HCT116 (cell line): ENCODE measurements around the gene RYR2. TPM values are rescaled to one million over a fixed set of nuclear protein-coding genes. Genes with fewer than 3 reads are reported as not detected.

ENCODE experiments used
- ATAC-seq: fragments of 200-7000 bp; cut with Tn5 transposase; 2 replicates; pipeline ENCODE4 v1.9.1; 2020; ENCODE audit warnings: mild to moderate bottlenecking, moderate library complexity
- BruUV-seq: library from RNA; stranded (reverse); fragments of 400-500 nt; replicated peaks from 2 replicates; lab custom pipeline; 2021; lab: Mats Ljungman, UMichigan
- CTCF ChIA-PET: fragments of 300-600 bp; sonication (Branson Sonifier 250); formaldehyde crosslinking; loops from one replicate; lab custom pipeline; 2021; ENCODE audit warnings: antibody characterized with exemption; lab: Charles Lee
- POLR2A ChIA-PET: fragments of 300-600, 350-600 bp; sonication (Branson Sonifier 250); formaldehyde crosslinking; loops from one replicate; lab custom pipeline; 2021; ENCODE audit warnings: antibody characterized with exemption; lab: Charles Lee
- RAD21 ChIA-PET, 2 experiments: fragments of 300-600 bp; sonication (Branson Sonifier 250); formaldehyde crosslinking; loops; one replicate each; lab custom pipeline; 2023; ENCODE audit warnings: low total read pairs in 2 of 2; ENCODE audit not compliant: uncharacterized antibody in 2 of 2, unreplicated experiment in 2 of 2, low non-redundant PET in 1 of 2; lab: Charles Lee
- DNase-seq: peaks from one replicate; pipeline ENCODE4 v3.0.0-alpha.2; 2010; ENCODE audit warnings: low read depth, low spot score
- H2AFZ ChIP-seq: fragments of 200-600 bp; shearing (Covaris generic), sonication (generic); 2 replicates; pipeline ENCODE4 v1.6.1; 2017; ENCODE audit warnings: low read depth, mixed run types, mixed read lengths, antibody characterized with exemption, low read length; ENCODE audit not compliant: poor library complexity, severe bottlenecking
- H3K27ac ChIP-seq: 2 replicates; pipeline ENCODE4 v1.5.1; 2012; ENCODE audit warnings: low read depth, low read length
- H3K27me3 ChIP-seq: fragments of 200-600 bp; sonication (generic); 2 replicates; pipeline ENCODE4 v1.6.1; 2016; ENCODE audit warnings: mixed run types, low read length, mixed read lengths; ENCODE audit not compliant: insufficient read depth
- H3K36me3 ChIP-seq, 2 experiments: fragments of 200-500 bp in 1 of 2; fragments of 200-600 bp in 1 of 2; sonication (Bioruptor generic) in 1 of 2; sonication (generic) in 1 of 2; 2 replicates each; pipeline versions ENCODE4 v1.5.1 to v1.6.1; 2014 to 2016; ENCODE audit warnings: low read length in 2 of 2, inconsistent platforms in 1 of 2, mixed read lengths in 1 of 2, mixed run types in 1 of 2; ENCODE audit not compliant: insufficient read depth in 2 of 2, control insufficient read depth in 1 of 2
- H3K4me1 ChIP-seq, 2 experiments: fragments of 200-600 bp in 1 of 2; sonication (generic) in 1 of 2; 2 replicates each; pipeline versions ENCODE4 v1.5.1 to v1.6.1; 2012 to 2017; ENCODE audit warnings: low read length in 2 of 2, inconsistent platforms in 1 of 2, mild to moderate bottlenecking in 1 of 2, mixed read lengths in 1 of 2, mixed run types in 1 of 2, moderate library complexity in 1 of 2; ENCODE audit not compliant: insufficient read depth in 2 of 2, control insufficient read depth in 1 of 2
- H3K4me2 ChIP-seq: fragments of 200-600 bp; sonication (generic); 2 replicates; pipeline ENCODE4 v1.6.1; 2017; ENCODE audit warnings: mixed run types, low read length, mixed read lengths
- H3K4me3 ChIP-seq, 2 experiments: fragments of 200-600 bp in 1 of 2; sonication (generic) in 1 of 2; replicated peaks in 1 of 2; 2 replicates each; pipeline ENCODE4 v1.5.1; 2011 to 2016; ENCODE audit warnings: low read length in 2 of 2, control low read depth in 1 of 2, low read depth in 1 of 2, mild to moderate bottlenecking in 1 of 2, mixed read lengths in 1 of 2, mixed run types in 1 of 2
- H3K79me2 ChIP-seq: fragments of 200-600 bp; sonication (generic); 2 replicates; pipeline ENCODE4 v1.6.1; 2017; ENCODE audit warnings: mild to moderate bottlenecking, mixed run types, low read length, moderate library complexity, mixed read lengths; ENCODE audit not compliant: insufficient read depth
- H3K9ac ChIP-seq: fragments of 200-600 bp; sonication (generic); 2 replicates; pipeline ENCODE4 v1.6.1; 2016; ENCODE audit warnings: low read length, mixed read lengths
- H3K9me2 ChIP-seq: fragments of 200-600 bp; sonication (generic), shearing (Covaris generic); 2 replicates; pipeline ENCODE4 v1.6.1; 2017; ENCODE audit warnings: mixed run types, mild to moderate bottlenecking, moderate library complexity; ENCODE audit not compliant: insufficient read depth
- H3K9me3 ChIP-seq, 2 experiments: fragments of 200-500 bp in 1 of 2; fragments of 200-600 bp in 1 of 2; sonication (Bioruptor generic) in 1 of 2; sonication (generic) in 1 of 2; 2 replicates each; pipeline ENCODE4 v1.6.1; 2014 to 2017; ENCODE audit warnings: low read length in 2 of 2, mixed read lengths in 2 of 2, inconsistent platforms in 1 of 2, low read depth in 1 of 2, mild to moderate bottlenecking in 1 of 2, mixed run types in 1 of 2, moderate library complexity in 1 of 2; ENCODE audit not compliant: control insufficient read depth in 1 of 2, insufficient read depth in 1 of 2
- H4K20me1 ChIP-seq: fragments of 200-600 bp; sonication (generic), shearing (Covaris generic); 2 replicates; pipeline ENCODE4 v1.6.1; 2017; ENCODE audit warnings: mixed run types, mild to moderate bottlenecking, moderate library complexity; ENCODE audit not compliant: insufficient read depth
- CEBPB ChIP-seq: IDR thresholded peaks from 2 replicates; pipeline ENCODE4 v1.6.1; 2012; ENCODE audit warnings: low read depth
- EGR1 ChIP-seq: IDR thresholded peaks from 2 replicates; pipeline ENCODE4 v1.6.1; 2012; ENCODE audit warnings: low read depth
- EZH2 ChIP-seq: fragments of 200-600 bp; sonication (generic); IDR thresholded peaks from 2 replicates; pipeline ENCODE4 v1.6.1; 2017; ENCODE audit warnings: antibody characterized with exemption, mixed run types
- EZH2phosphoT487 ChIP-seq: fragments of 200-600 bp; IDR thresholded peaks from 2 replicates; pipeline ENCODE4 v1.6.1; 2018; ENCODE audit warnings: antibody characterized with exemption, borderline replicate concordance
- FOSL1 ChIP-seq: IDR thresholded peaks from 2 replicates; pipeline ENCODE4 v1.6.1; 2012; ENCODE audit warnings: low read depth
- JUND ChIP-seq: IDR thresholded peaks from 2 replicates; pipeline ENCODE4 v1.6.1; 2012
- POLR2A ChIP-seq: IDR thresholded peaks from 2 replicates; pipeline ENCODE4 v1.7.0; 2011; ENCODE audit warnings: borderline replicate concordance; ENCODE audit not compliant: insufficient read depth, insufficient read length; ENCODE audit errors: extremely low read depth
- POLR2AphosphoS5 ChIP-seq: IDR thresholded peaks from 2 replicates; pipeline ENCODE4 v1.6.1; 2011; ENCODE audit warnings: mild to moderate bottlenecking, low read depth, low read length, moderate library complexity
- RAD21 ChIP-seq: IDR thresholded peaks from 2 replicates; pipeline ENCODE4 v1.6.1; 2012; ENCODE audit warnings: low read depth, mild to moderate bottlenecking
- REST ChIP-seq: IDR thresholded peaks from 2 replicates; pipeline ENCODE4 v1.6.1; 2012; ENCODE audit warnings: low read depth
- SIN3A ChIP-seq: IDR thresholded peaks from 2 replicates; pipeline ENCODE4 v1.6.1; 2012; ENCODE audit warnings: low read depth
- SP1 ChIP-seq: IDR thresholded peaks from 2 replicates; pipeline ENCODE4 v1.6.1; 2012; ENCODE audit warnings: low read depth
- ZFX ChIP-seq: fragments of 450-650 bp; IDR thresholded peaks from 2 replicates; pipeline ENCODE4 v1.6.1; 2017
- ZNF274 ChIP-seq: fragments of 200-500 bp; sonication (Bioruptor generic); IDR thresholded peaks from 2 replicates; pipeline ENCODE4 v1.6.1; 2014; ENCODE audit warnings: mild to moderate bottlenecking, low read depth, low read length, inconsistent platforms
- intact Hi-C: fragments of 100-400 bp; cut with micrococcal nuclease; formaldehyde crosslinking; loops from 2 replicates; pipeline ENCODE4 v1.10.0; 2022
- total RNA-seq: library from RNA; stranded (reverse); gene quantifications from one replicate; pipeline ENCODE4 v1.2.1, GENCODE V29; 2021; ENCODE audit not compliant: unreplicated experiment
- TF ChIP-seq, protein P1 (sequence below): IDR thresholded peaks from 2 replicates; pipeline ENCODE4 v1.6.1; 2012
- TF ChIP-seq, protein P2 (sequence below): IDR thresholded peaks from 2 replicates; pipeline ENCODE4 v1.6.1; 2012
- TF ChIP-seq, protein P3 (sequence below): IDR thresholded peaks from 2 replicates; pipeline ENCODE4 v1.6.1; 2011; ENCODE audit warnings: mild to moderate bottlenecking, low read length, moderate library complexity; ENCODE audit not compliant: insufficient replicate concordance; ENCODE audit errors: extremely low read depth
- TF ChIP-seq, protein P4 (sequence below), 3 experiments: fragments of 200-600 bp in 1 of 3; sonication (generic) in 1 of 3; IDR thresholded peaks in 2 of 3; conservative IDR thresholded peaks in 1 of 3; 2 replicates each; pipeline ENCODE4 v1.5.1; 2012 to 2017; ENCODE audit warnings: low read depth in 2 of 3, low read length in 2 of 3, antibody characterized with exemption in 1 of 3, borderline replicate concordance in 1 of 3, control low read depth in 1 of 3, mild to moderate bottlenecking in 1 of 3, mixed read lengths in 1 of 3, mixed run types in 1 of 3, moderate library complexity in 1 of 3; ENCODE audit not compliant: insufficient read depth in 1 of 3

The RYR2 gene
- total RNA-seq, 1 experiment from 2014 or later: 0.02 TPM

DNA sequence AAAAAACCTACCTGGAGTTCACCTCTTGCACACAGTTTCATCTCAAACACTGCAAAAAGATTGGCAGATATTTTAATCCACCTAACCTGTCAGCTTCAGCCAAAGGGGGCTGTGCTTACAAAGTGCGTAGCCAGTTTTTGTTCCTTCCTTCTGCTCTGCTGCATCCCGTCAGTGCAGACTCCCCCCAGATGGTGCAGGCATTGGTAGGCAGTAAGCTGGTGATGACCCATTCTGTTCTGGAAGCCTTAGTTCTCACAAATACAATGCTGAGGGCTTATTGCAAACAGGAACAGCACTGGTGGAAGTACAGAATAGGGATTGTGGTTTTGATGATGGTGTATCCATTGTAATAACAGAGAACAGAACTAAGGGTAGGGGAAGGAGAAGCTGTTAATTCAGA lies 239.5 kb downstream of the RYR2 start:
- ChIA-PET CTCF (no interaction called here), RAD21 (no interaction called here), POLR2A (no interaction called here)
- no peaks in the 10 kb centered on the region for H3K4me1 ChIP-seq
- no peak overlapping the region for H3K4me3 ChIP-seq
- BruUV-seq: no TSS peak
- ATAC-seq: no peak
- no peak overlapping the region for H3K9ac ChIP-seq
- H3K36me3 ChIP-seq: no peaks in the 10 kb centered on the region
- TF ChIP-seq CEBPB (no peak), JUND (no peak), EZH2 (no peak), ZNF274 (no peak), EZH2phosphoT487 (no peak), FOSL1 (no peak), EGR1 (no peak), SP1 (no peak), POLR2AphosphoS5 (no peak), ZFX (no peak), RAD21 (no peak), REST (no peak), SIN3A (no peak), POLR2A (no peak)
- TF ChIP-seq, protein P1, sequence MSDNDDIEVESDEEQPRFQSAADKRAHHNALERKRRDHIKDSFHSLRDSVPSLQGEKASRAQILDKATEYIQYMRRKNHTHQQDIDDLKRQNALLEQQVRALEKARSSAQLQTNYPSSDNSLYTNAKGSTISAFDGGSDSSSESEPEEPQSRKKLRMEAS: no peak
- TF ChIP-seq, protein P2, sequence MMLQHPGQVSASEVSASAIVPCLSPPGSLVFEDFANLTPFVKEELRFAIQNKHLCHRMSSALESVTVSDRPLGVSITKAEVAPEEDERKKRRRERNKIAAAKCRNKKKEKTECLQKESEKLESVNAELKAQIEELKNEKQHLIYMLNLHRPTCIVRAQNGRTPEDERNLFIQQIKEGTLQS: no peak
- TF ChIP-seq, protein P3, sequence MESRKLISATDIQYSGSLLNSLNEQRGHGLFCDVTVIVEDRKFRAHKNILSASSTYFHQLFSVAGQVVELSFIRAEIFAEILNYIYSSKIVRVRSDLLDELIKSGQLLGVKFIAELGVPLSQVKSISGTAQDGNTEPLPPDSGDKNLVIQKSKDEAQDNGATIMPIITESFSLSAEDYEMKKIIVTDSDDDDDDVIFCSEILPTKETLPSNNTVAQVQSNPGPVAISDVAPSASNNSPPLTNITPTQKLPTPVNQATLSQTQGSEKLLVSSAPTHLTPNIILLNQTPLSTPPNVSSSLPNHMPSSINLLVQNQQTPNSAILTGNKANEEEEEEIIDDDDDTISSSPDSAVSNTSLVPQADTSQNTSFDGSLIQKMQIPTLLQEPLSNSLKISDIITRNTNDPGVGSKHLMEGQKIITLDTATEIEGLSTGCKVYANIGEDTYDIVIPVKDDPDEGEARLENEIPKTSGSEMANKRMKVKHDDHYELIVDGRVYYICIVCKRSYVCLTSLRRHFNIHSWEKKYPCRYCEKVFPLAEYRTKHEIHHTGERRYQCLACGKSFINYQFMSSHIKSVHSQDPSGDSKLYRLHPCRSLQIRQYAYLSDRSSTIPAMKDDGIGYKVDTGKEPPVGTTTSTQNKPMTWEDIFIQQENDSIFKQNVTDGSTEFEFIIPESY: no peak
- TF ChIP-seq, protein P4, sequence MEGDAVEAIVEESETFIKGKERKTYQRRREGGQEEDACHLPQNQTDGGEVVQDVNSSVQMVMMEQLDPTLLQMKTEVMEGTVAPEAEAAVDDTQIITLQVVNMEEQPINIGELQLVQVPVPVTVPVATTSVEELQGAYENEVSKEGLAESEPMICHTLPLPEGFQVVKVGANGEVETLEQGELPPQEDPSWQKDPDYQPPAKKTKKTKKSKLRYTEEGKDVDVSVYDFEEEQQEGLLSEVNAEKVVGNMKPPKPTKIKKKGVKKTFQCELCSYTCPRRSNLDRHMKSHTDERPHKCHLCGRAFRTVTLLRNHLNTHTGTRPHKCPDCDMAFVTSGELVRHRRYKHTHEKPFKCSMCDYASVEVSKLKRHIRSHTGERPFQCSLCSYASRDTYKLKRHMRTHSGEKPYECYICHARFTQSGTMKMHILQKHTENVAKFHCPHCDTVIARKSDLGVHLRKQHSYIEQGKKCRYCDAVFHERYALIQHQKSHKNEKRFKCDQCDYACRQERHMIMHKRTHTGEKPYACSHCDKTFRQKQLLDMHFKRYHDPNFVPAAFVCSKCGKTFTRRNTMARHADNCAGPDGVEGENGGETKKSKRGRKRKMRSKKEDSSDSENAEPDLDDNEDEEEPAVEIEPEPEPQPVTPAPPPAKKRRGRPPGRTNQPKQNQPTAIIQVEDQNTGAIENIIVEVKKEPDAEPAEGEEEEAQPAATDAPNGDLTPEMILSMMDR (IDR thresholded peaks at IDR 0.05 in 2 of 3, conservative IDR thresholded peaks at IDR 0.05 in 1 of 3; ENCODE audit: borderline replicate concordance in 1 of 3, insufficient read depth in 1 of 3, low read depth in 2 of 3, low read length in 2 of 3): no peak
- TF ChIP-seq, all 23 proteins: peak for 0
- Histone ChIP-seq H3K9me3 (no peaks in the 10 kb centered on the region), H3K4me2 (no peak overlapping the region), H3K27me3 (no peaks in the 10 kb centered on the region), H4K20me1 (no peaks in the 10 kb centered on the region), H3K9me2 (no peaks in the 10 kb centered on the region), H2AFZ (no peak overlapping the region), H3K79me2 (no peaks in the 10 kb centered on the region), H3K27ac (no peak overlapping the region)
- DNase-seq: no peak
- intact Hi-C loops: no loop called here
